AG09319 (cell line): ENCODE measurements around the gene SVIL.

Source experiments
- DNase-seq: peaks from one replicate; pipeline ENCODE4 v3.0.0-alpha.2; 2010; ENCODE audit warnings: low read depth; ENCODE audit errors: extremely low read depth
- TF ChIP-seq, protein P1 (sequence below): IDR thresholded peaks from 2 replicates; pipeline ENCODE4 v1.5.1; 2011; ENCODE audit warnings: low read depth, mild to moderate bottlenecking, inconsistent platforms, low read length, moderate library complexity

The SVIL gene

DNA sequence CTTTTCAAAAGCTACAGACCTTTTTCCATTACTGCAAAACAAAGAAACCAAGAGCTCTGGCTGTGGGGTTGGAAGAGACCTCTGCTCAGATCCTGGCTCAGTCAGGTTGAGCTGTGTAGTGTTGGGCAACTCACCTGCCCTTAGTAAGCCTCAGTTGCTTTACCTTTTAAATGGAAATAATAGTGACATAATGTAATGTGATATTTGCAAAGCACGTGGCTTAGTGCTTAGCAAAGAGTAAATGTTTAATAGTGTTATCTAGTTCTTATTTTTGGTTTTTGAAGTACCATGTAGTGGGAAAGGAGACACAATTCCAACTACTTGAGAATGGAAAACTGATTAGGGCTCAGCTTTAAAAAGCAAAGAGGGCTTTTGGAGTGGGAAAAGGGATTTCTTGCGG lies 100.2 kb downstream of the SVIL start:
- DNase-seq = no peak
- TF ChIP-seq, protein P1, sequence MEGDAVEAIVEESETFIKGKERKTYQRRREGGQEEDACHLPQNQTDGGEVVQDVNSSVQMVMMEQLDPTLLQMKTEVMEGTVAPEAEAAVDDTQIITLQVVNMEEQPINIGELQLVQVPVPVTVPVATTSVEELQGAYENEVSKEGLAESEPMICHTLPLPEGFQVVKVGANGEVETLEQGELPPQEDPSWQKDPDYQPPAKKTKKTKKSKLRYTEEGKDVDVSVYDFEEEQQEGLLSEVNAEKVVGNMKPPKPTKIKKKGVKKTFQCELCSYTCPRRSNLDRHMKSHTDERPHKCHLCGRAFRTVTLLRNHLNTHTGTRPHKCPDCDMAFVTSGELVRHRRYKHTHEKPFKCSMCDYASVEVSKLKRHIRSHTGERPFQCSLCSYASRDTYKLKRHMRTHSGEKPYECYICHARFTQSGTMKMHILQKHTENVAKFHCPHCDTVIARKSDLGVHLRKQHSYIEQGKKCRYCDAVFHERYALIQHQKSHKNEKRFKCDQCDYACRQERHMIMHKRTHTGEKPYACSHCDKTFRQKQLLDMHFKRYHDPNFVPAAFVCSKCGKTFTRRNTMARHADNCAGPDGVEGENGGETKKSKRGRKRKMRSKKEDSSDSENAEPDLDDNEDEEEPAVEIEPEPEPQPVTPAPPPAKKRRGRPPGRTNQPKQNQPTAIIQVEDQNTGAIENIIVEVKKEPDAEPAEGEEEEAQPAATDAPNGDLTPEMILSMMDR = no peak

- TF ChIP-seq, protein P1 = no peak
- no peak for DNase-seq
These were observed 101.0 kb downstream of the SVIL start for GRCh38 chr10:29533696-29534285.

DNA sequence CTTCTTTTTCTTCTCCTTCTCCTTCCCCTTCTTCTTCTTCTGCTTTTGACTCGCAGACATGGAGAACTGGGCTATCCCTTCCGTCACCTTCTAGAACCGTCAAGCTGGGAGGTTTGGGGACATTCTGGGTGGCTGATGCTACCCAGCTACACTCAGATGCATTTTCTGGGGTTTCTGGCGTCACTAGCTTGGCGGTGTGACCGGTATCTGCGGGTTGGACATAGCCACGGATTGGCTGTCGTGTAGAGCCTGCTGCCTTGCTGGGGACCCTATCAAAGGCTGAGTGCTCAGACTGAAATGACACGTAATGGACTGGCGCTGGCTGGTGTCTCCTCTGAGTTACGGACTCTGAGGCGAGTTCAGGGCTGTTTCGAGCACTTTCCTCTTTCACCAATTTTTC lies 101.7 kb downstream of the SVIL start:
- TF ChIP-seq, protein P1 = no peak
- DNase-seq = no peak

DNA sequence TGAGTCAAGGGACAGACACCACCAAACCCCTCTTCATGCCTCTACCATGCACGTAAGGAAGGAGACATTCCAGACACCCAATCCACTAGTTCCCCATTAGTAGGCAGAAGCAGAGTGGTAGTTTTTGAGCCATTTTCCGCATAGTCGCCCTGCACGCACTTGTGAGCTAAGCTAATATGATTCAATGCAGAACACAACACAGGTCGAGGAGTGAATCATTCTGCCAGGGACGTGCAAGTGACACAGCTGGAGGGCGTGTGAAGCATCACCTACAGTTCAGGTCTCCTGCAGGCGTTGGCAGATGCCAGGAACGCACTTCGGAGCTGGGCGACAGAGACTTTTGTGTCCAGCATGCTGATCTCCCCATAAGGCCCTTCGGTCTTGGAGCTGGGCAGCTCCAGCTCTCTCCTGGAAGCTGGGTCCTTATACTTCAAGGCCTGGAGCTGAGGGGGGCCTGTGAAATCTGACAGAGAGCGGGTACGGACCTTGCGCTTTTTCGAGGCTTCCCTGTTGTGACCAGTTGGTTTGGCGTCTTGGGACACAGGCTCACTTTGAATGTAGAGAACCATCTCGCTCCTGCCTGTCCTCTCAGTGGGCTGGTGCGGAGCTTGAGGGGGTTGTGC lies 102.4 kb downstream of the SVIL start:
- TF ChIP-seq, protein P1 = no peak
- no peak for DNase-seq

DNA sequence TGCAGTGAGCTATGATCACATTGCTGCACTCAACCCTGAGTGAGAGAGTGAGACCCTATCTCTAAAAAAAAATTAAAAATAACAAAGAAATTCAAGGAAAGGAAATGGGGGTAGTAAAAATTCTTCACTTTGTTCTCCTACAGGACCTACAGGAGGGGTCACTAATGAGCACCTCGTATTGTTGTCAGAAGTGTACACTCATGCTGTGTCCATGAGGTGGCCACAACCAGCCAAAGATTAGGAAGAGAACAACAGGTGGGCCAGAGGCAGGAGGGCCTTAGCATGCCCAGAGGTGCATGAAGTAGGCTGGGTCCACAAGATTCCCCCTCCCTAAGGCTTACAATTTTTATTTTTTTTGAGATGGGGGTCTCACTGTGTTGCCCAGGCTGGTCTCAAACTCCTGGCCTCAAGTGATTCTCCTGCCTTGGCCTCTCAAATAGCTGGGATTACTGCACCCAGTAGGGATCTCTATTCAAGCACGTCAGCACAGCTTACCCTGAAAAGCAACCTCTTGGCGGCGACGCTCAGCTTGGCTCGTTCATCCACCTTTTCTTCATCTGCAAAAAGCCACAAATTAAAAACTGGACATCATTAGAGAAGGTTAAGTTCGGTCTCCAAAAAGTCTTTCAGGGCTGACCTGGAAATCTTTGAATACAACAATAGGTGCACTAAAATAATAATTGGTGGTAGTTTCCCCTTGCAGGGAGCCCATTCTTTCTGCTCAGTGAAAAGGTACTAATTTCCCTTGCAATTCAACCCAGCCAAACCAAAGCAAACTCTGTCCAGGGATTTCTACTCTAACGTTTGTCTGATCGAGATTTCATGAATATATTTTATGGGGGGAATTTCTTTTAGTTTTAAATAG lies 104.4 kb downstream of the SVIL start:
- TF ChIP-seq, protein P1 = no peak
- no peak for DNase-seq

- no peak for DNase-seq
- TF ChIP-seq, protein P1 = no peak
These were observed 105.6 kb downstream of the SVIL start for GRCh38 chr10:29529146-29529545.

GRCh38 chr10:29525762-29526161 lies 109.0 kb downstream of the SVIL start:
- TF ChIP-seq, protein P1 = no peak
- DNase-seq = no peak
